ENCODE results near the gene SMC5.

DNA sequence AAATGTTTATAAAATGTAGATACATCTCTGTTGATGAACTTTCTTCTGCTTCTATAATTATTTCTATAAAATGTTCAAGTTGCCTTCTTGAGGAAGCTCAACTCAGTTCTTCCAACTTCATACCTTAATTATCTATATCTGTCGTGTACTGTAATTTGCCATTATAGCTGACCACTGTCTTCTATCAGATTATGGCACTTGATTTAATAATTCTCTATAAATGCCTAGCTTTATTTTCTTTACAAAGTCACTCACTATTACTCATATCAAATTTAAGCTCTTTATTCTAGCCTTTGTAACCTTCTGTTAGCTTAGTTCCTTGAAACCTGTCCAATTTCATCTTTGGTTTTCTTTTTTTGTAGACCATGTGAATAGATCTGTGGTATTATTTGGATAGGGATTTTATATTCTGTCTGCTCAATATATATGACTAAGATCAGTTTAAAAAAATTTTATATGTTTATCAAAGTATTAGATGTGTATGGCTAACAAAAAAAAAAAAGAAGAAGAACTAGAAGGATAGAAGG, 39.5 kb downstream of the SMC5 start:
- TF ChIP-seq, protein P1, sequence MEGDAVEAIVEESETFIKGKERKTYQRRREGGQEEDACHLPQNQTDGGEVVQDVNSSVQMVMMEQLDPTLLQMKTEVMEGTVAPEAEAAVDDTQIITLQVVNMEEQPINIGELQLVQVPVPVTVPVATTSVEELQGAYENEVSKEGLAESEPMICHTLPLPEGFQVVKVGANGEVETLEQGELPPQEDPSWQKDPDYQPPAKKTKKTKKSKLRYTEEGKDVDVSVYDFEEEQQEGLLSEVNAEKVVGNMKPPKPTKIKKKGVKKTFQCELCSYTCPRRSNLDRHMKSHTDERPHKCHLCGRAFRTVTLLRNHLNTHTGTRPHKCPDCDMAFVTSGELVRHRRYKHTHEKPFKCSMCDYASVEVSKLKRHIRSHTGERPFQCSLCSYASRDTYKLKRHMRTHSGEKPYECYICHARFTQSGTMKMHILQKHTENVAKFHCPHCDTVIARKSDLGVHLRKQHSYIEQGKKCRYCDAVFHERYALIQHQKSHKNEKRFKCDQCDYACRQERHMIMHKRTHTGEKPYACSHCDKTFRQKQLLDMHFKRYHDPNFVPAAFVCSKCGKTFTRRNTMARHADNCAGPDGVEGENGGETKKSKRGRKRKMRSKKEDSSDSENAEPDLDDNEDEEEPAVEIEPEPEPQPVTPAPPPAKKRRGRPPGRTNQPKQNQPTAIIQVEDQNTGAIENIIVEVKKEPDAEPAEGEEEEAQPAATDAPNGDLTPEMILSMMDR (IDR thresholded peaks at IDR 0.05) = no peak
- no peak for TF ChIP-seq POLR2A (IDR thresholded peaks at IDR 0.05)
- TF ChIP-seq POLR2AphosphoS5 (IDR thresholded peaks at IDR 0.05; ENCODE audit: insufficient read depth in 1 of 2, low read depth in 1 of 2) = no peak

Measured in vagina (tissue), 2 donors.